Keratinocyte (primary cell): ENCODE results near the gene SGCE. TPM values are rescaled to one million over a fixed set of nuclear protein-coding genes. Genes with fewer than 3 reads are reported as not detected.

Experiments used
- DNase-seq: peaks from one replicate; pipeline ENCODE4 v3.0.0-alpha.2; 2011; ENCODE audit warnings: low read depth, missing footprints, low spot score
- FAIRE-seq: peaks from 2 replicates; lab custom pipeline; 2011; peaks lifted over from hg19 to GRCh38; lab: Jason Lieb, UNC
- H2AFZ ChIP-seq: 2 replicates; pipeline ENCODE4 v1.6.0; 2012; ENCODE audit warnings: low read length, control low read depth, inconsistent platforms; ENCODE audit not compliant: control insufficient read depth
- H3K27ac ChIP-seq: 2 replicates; pipeline ENCODE4 v1.5.1; 2011; ENCODE audit warnings: low read length; ENCODE audit not compliant: control insufficient read depth, insufficient read depth
- H3K27me3 ChIP-seq: 3 replicates; pipeline ENCODE4 v1.6.0; 2011; ENCODE audit warnings: low read length; ENCODE audit not compliant: control insufficient read depth, insufficient read depth; ENCODE audit errors: extremely low read depth
- H3K36me3 ChIP-seq, 2 experiments: 2 replicates in 1 of 2; 3 replicates in 1 of 2; pipeline ENCODE4 v1.5.1; 2011; ENCODE audit warnings: low read length in 2 of 2, mild to moderate bottlenecking in 1 of 2; ENCODE audit not compliant: control insufficient read depth in 2 of 2, insufficient read depth in 2 of 2; ENCODE audit errors: extremely low read depth in 1 of 2
- H3K4me1 ChIP-seq: 3 replicates; pipeline ENCODE4 v1.5.1; 2011; ENCODE audit warnings: low read length; ENCODE audit not compliant: control insufficient read depth, insufficient read depth; ENCODE audit errors: extremely low read depth
- H3K4me2 ChIP-seq: 3 replicates; pipeline ENCODE4 v1.6.0; 2011; ENCODE audit warnings: low read depth, low read length; ENCODE audit not compliant: control insufficient read depth, insufficient read depth; ENCODE audit errors: extremely low read depth
- H3K4me3 ChIP-seq, 3 experiments: fragments of 200-600 bp in 1 of 3; sonication (generic) in 1 of 3; 2 replicates in 2 of 3; 3 replicates in 1 of 3; pipeline ENCODE4 v1.5.1; 2011 to 2016; ENCODE audit warnings: low read length in 3 of 3, mild to moderate bottlenecking in 3 of 3, control low read depth in 2 of 3, inconsistent platforms in 1 of 3, low read depth in 1 of 3, mixed read lengths in 1 of 3, mixed run types in 1 of 3, moderate library complexity in 1 of 3; ENCODE audit not compliant: control insufficient read depth in 2 of 3, insufficient read depth in 2 of 3; ENCODE audit errors: extremely low read depth in 1 of 3
- H3K79me2 ChIP-seq: 2 replicates; pipeline ENCODE4 v1.6.0; 2012; ENCODE audit warnings: low read length; ENCODE audit not compliant: control insufficient read depth, insufficient read depth
- H3K9ac ChIP-seq: 3 replicates; pipeline ENCODE4 v1.6.0; 2011; ENCODE audit warnings: low read length; ENCODE audit not compliant: control insufficient read depth, insufficient read depth; ENCODE audit errors: extremely low read depth
- H3K9me1 ChIP-seq: 3 replicates; pipeline ENCODE4 v1.6.0; 2011; ENCODE audit warnings: low read length; ENCODE audit not compliant: control insufficient read depth, insufficient read depth; ENCODE audit errors: extremely low read depth
- H3K9me3 ChIP-seq: 2 replicates; pipeline ENCODE4 v1.5.1; 2012; ENCODE audit warnings: low read depth, low read length; ENCODE audit not compliant: control insufficient read depth
- H4K20me1 ChIP-seq: 3 replicates; pipeline ENCODE4 v1.6.0; 2011; ENCODE audit warnings: low read length; ENCODE audit not compliant: control insufficient read depth, insufficient read depth; ENCODE audit errors: extremely low read depth
- CTCF ChIP-seq, 3 experiments: IDR thresholded peaks in 1 of 3; conservative IDR thresholded peaks in 1 of 3; optimal IDR thresholded peaks in 1 of 3; 2 replicates in 2 of 3; 3 replicates in 1 of 3; pipeline versions ENCODE3 to v1.5.1; 2011; ENCODE audit warnings: low read length in 3 of 3, mild to moderate bottlenecking in 3 of 3, moderate library complexity in 2 of 3, control low read depth in 1 of 3, inconsistent platforms in 1 of 3; ENCODE audit not compliant: insufficient read depth in 2 of 3; ENCODE audit errors: extremely low read depth in 1 of 3
- EZH2 ChIP-seq: IDR thresholded peaks from one replicate; pipeline ENCODE4 v1.6.1; 2012; ENCODE audit warnings: inconsistent platforms, mild to moderate bottlenecking, low read length, moderate library complexity
- dilution Hi-C: fragments of 300-500 bp; cut with MboI; formaldehyde crosslinking; loops from one replicate; pipeline ENCODE4 v1.7.0; 2020; ENCODE audit warnings: low sequenced_read_pairs; ENCODE audit not compliant: extremely low pct_ligation_motif_present
- polyA plus RNA-seq, 5 experiments: library from polyadenylated mRNA; depleted of rRNA in 3 of 5; stranded (reverse) in 3 of 5; stranded (forward) in 1 of 5; unstranded in 1 of 5; fragments of >200 nt; gene quantifications; 1 replicate in 1 of 5; 2 replicates in 3 of 5; 3 replicates in 1 of 5; pipeline versions ENCODE4 v1.2.1 to v1.2.3, GENCODE V29; 2011 to 2012; ENCODE audit warnings: missing spikeins in 2 of 5, low read depth in 1 of 5, low replicate concordance in 1 of 5

Gene SGCE
- polyA plus RNA-seq, 1 donor (not counting 4 experiments of a cell fraction or from before 2014, with no cell fraction given), result 7.9 TPM

GRCh38 chr7:94588075-94588474 is 67.9 kb downstream of the SGCE start:
- Histone ChIP-seq H3K4me1 (no peaks in the 10 kb centered on the region), H3K27me3 (no peaks in the 10 kb centered on the region), H3K79me2 (no peaks in the 10 kb centered on the region), H3K9me1 (no peaks in the 10 kb centered on the region), H2AFZ (no peak overlapping the region), H3K9me3 (no peaks in the 10 kb centered on the region), H3K36me3 (no peaks in the 10 kb centered on the region), H3K27ac (no peak overlapping the region), H3K9ac (no peak overlapping the region), H3K4me2 (no peak overlapping the region), H4K20me1 (no peaks in the 10 kb centered on the region), H3K4me3 (no peak overlapping the region)
- dilution Hi-C loops, result no loop called here
- TF ChIP-seq EZH2 (no peak), CTCF (optimal IDR thresholded peaks at IDR 0.05 in 1 of 3, IDR thresholded peaks at IDR 0.05 in 1 of 3, conservative IDR thresholded peaks at IDR 0.05 in 1 of 3; ENCODE audit: extremely low read depth in 1 of 3, insufficient read depth in 2 of 3, low read length in 3 of 3) (no peak)
- no peak for DNase-seq
- no peak for FAIRE-seq

- TF ChIP-seq CTCF (optimal IDR thresholded peaks at IDR 0.05 in 1 of 3, IDR thresholded peaks at IDR 0.05 in 1 of 3, conservative IDR thresholded peaks at IDR 0.05 in 1 of 3; ENCODE audit: extremely low read depth in 1 of 3, insufficient read depth in 2 of 3, low read length in 3 of 3) (no peak), EZH2 (no peak)
- no peaks in the 10 kb centered on the region for H3K9me3 ChIP-seq
- H3K4me1 ChIP-seq, result no peaks in the 10 kb centered on the region
- H3K79me2 ChIP-seq, result no peaks in the 10 kb centered on the region
- H3K27me3 ChIP-seq, result no peaks in the 10 kb centered on the region
- H3K9ac ChIP-seq, result no peak overlapping the region
- no peaks in the 10 kb centered on the region for H3K36me3 ChIP-seq
- dilution Hi-C loops, result no loop called here
- FAIRE-seq, result no peak
- H3K9me1 ChIP-seq, result no peaks in the 10 kb centered on the region
- H3K4me2 ChIP-seq, result no peak overlapping the region
- no peak overlapping the region for H3K27ac ChIP-seq
- DNase-seq, result no peak
- no peak overlapping the region for H3K4me3 ChIP-seq
- H2AFZ ChIP-seq, result no peak overlapping the region
- no peaks in the 10 kb centered on the region for H4K20me1 ChIP-seq
Observed at GRCh38 chr7:94584113-94584512, 71.8 kb downstream of the SGCE start.
